ENCODE results near the gene DMD.

DMD gene

DNA sequence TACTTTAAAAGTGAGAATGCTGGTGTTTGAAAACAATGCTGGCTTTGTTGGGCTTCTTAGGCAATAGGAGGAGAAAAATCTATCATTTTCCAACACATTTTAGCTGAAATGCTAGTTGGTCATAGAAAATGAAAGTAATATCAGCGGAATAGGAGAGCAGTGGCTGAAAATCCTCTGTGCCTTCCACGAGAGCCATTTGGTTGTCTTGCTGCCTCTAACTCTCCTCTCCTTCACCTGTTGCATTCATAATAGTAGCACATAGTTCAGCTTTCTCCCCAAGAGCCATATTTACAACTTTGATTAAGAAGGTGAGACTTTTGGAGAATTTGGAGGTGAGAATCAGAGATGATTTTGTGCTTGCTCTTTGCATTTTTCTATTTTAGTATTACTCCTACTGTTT lies 1290.1 kb downstream of the DMD start:
- no peak for TF ChIP-seq EZH2phosphoT487 (IDR thresholded peaks at IDR 0.05; ENCODE audit: low read depth)
- TF ChIP-seq, protein P1, sequence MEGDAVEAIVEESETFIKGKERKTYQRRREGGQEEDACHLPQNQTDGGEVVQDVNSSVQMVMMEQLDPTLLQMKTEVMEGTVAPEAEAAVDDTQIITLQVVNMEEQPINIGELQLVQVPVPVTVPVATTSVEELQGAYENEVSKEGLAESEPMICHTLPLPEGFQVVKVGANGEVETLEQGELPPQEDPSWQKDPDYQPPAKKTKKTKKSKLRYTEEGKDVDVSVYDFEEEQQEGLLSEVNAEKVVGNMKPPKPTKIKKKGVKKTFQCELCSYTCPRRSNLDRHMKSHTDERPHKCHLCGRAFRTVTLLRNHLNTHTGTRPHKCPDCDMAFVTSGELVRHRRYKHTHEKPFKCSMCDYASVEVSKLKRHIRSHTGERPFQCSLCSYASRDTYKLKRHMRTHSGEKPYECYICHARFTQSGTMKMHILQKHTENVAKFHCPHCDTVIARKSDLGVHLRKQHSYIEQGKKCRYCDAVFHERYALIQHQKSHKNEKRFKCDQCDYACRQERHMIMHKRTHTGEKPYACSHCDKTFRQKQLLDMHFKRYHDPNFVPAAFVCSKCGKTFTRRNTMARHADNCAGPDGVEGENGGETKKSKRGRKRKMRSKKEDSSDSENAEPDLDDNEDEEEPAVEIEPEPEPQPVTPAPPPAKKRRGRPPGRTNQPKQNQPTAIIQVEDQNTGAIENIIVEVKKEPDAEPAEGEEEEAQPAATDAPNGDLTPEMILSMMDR (IDR thresholded peaks at IDR 0.05; ENCODE audit: low read depth, low read length) = no peak
- no peaks in the 10 kb centered on the region for H3K4me1 ChIP-seq (ENCODE audit: low read length)
- no peaks in the 10 kb centered on the region for H4K20me1 ChIP-seq (ENCODE audit: insufficient read depth, low read length)
- no peaks in the 10 kb centered on the region for H3K9me3 ChIP-seq (ENCODE audit: insufficient read depth, low read length)
- H3K36me3 ChIP-seq (replicated peaks; ENCODE audit: low read depth, low read length) = no peaks in the 10 kb centered on the region
- H3K27ac ChIP-seq (ENCODE audit: low read length) = no peak overlapping the region
- peak overlapping the region; percentile 48 for H3K4me2 ChIP-seq (ENCODE audit: low read length)
- no peaks in the 10 kb centered on the region for H3K27me3 ChIP-seq (ENCODE audit: low read depth, low read length)
- H3K79me2 ChIP-seq (ENCODE audit: low read length) = no peaks in the 10 kb centered on the region
- peak overlapping the region; percentile 19; the same call in 1 of the 2 replicates for H3K4me3 ChIP-seq (ENCODE audit: low read length)
- no peak overlapping the region for H3K9ac ChIP-seq (ENCODE audit: low read length)
- peak overlapping the region; percentile 73; the same call in 1 of the 2 replicates for H2AFZ ChIP-seq (ENCODE audit: low read depth, low read length)

DNA sequence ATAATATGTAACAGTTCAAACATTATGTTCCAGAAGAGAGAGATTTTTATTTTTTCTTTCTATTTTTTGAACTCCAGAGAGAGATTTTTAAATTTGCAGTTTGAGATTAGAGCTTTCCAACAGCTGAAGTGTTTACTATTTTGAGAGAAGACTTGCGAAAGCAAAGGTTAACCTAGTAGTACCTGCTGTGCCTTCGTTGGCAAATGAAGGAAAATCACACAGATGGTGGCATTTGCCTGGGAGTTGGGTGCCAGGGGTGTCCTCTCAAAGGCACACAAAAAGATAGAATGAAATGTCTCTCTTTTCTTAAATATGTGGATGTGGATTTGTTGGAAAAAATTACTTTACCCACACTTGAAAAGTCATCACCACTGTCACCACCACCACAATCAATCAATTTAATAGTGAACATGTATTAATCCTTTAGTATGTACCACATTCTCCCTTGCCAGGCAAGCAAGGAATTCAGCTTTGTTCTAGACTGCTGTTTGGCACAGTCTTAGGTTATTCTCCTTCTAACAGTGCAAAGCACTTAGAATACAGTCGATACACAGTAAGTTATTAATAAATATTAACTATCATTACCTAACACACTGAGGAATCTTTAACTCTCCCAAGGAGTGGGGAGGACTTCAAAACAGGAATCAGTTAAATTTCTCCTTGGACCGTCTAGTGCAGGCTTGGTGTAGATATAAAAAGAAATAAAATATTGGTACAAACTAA lies 1301.3 kb downstream of the DMD start:
- Histone ChIP-seq H3K27me3 (ENCODE audit: low read depth, low read length) (no peaks in the 10 kb centered on the region), H4K20me1 (ENCODE audit: insufficient read depth, low read length) (no peaks in the 10 kb centered on the region), H3K4me2 (ENCODE audit: low read length) (no peak overlapping the region), H2AFZ (ENCODE audit: low read depth, low read length) (no peak overlapping the region), H3K36me3 (replicated peaks; ENCODE audit: low read depth, low read length) (no peaks in the 10 kb centered on the region), H3K27ac (ENCODE audit: low read length) (no peak overlapping the region), H3K9ac (ENCODE audit: low read length) (no peak overlapping the region), H3K4me1 (ENCODE audit: low read length) (no peaks in the 10 kb centered on the region), H3K79me2 (ENCODE audit: low read length) (no peaks in the 10 kb centered on the region), H3K9me3 (ENCODE audit: insufficient read depth, low read length) (no peaks in the 10 kb centered on the region), H3K4me3 (ENCODE audit: low read length) (no peak overlapping the region)
- TF ChIP-seq, protein P1 (IDR thresholded peaks at IDR 0.05; ENCODE audit: low read depth, low read length) = no peak
- TF ChIP-seq EZH2phosphoT487 (IDR thresholded peaks at IDR 0.05; ENCODE audit: low read depth) = no peak

DNA sequence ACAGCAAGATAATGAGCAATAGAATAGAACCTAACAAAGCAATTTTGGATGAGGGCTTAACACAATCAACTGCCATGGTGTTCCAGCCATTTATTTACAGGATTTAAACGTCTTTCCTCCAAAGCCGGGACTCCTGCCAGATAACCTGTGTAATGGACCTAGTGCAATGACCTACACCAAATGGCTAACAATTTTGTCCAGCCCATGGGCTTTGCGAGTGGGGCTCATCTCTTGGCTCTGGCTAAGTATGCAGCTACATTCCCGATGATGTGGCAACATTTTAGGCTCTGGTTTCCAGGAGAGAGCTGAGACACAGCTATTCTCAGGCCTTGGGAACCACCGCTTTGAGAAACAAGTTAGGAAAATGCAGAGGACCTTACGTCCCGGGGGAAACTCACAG lies 1317.2 kb downstream of the DMD start:
- no peaks in the 10 kb centered on the region for H3K79me2 ChIP-seq (ENCODE audit: low read length)
- no peaks in the 10 kb centered on the region for H3K27me3 ChIP-seq (ENCODE audit: low read depth, low read length)
- H3K9me3 ChIP-seq (ENCODE audit: insufficient read depth, low read length) = no peaks in the 10 kb centered on the region
- H3K4me1 ChIP-seq (ENCODE audit: low read length) = peaks cover 12% of the 10 kb centered on the region
- no peak overlapping the region for H2AFZ ChIP-seq (ENCODE audit: low read depth, low read length)
- H3K36me3 ChIP-seq (replicated peaks; ENCODE audit: low read depth, low read length) = no peaks in the 10 kb centered on the region
- no peak for TF ChIP-seq EZH2phosphoT487 (IDR thresholded peaks at IDR 0.05; ENCODE audit: low read depth)
- TF ChIP-seq, protein P1 (IDR thresholded peaks at IDR 0.05; ENCODE audit: low read depth, low read length) = no peak
- H3K9ac ChIP-seq (ENCODE audit: low read length) = no peak overlapping the region
- no peak overlapping the region for H3K27ac ChIP-seq (ENCODE audit: low read length)
- no peak overlapping the region for H3K4me3 ChIP-seq (ENCODE audit: low read length)
- H3K4me2 ChIP-seq (ENCODE audit: low read length) = peak overlapping the region; percentile 62; the same call in 1 of the 2 replicates
- H4K20me1 ChIP-seq (ENCODE audit: insufficient read depth, low read length) = no peaks in the 10 kb centered on the region

DNA sequence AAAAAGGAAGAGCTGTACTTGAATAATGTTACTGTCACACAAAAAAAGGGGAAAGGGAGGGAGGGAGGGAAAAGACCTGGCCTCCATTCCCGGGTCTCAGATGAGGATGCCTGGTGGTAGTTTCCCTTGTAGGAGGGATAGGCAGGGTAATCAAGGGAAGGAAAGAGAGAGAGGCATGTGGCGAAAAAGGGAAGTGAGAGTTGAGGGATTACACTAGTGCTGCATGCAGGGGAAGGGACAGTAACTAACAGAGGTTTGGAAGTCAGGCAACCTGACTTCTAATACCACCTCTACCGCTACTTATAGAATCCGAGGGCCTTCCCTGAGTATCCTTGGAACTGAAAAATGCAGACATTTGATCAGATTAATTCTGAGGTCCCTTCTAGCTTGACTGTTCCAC lies 1317.8 kb downstream of the DMD start:
- no peak overlapping the region for H3K27ac ChIP-seq (ENCODE audit: low read length)
- peak overlapping the region; percentile 45 for H3K4me3 ChIP-seq (ENCODE audit: low read length)
- H3K79me2 ChIP-seq (ENCODE audit: low read length) = no peaks in the 10 kb centered on the region
- H3K4me1 ChIP-seq (ENCODE audit: low read length) = peaks cover 12% of the 10 kb centered on the region
- TF ChIP-seq, protein P1 (IDR thresholded peaks at IDR 0.05; ENCODE audit: low read depth, low read length) = no peak
- TF ChIP-seq EZH2phosphoT487 (IDR thresholded peaks at IDR 0.05; ENCODE audit: low read depth) = no peak
- no peak overlapping the region for H3K9ac ChIP-seq (ENCODE audit: low read length)
- no peaks in the 10 kb centered on the region for H3K36me3 ChIP-seq (replicated peaks; ENCODE audit: low read depth, low read length)
- no peaks in the 10 kb centered on the region for H3K9me3 ChIP-seq (ENCODE audit: insufficient read depth, low read length)
- H2AFZ ChIP-seq (ENCODE audit: low read depth, low read length) = no peak overlapping the region
- H3K27me3 ChIP-seq (ENCODE audit: low read depth, low read length) = no peaks in the 10 kb centered on the region
- H4K20me1 ChIP-seq (ENCODE audit: insufficient read depth, low read length) = no peaks in the 10 kb centered on the region
- H3K4me2 ChIP-seq (ENCODE audit: low read length) = peak overlapping the region; percentile 62

Data from OCI-LY3 (cell line).